Measurements from ENCODE around the gene COIL. TPM values are rescaled to one million over a fixed set of nuclear protein-coding genes. Genes with fewer than 3 reads are reported as not detected.

The COIL gene
- total and polyA plus RNA-seq, 9 of the 15 experiments (the other 6 are each of a cell fraction or from before 2014, with no cell fraction given): 23.9 to 41.3 (median 28.7) TPM

GRCh38 chr17:56913867-56914580 lies 46.8 kb downstream of the COIL start, which contains the start of gene TRIM25:
TSS of gene TRIM25 (minus strand) at chr17:56914049. CDS start at chr17:56913988, 61 bp downstream.
- ChIA-PET POLR2A (interaction anchor here (0.5 to 1.3 kb wide), 16 partner anchors 8 to 1414 kb away, joined by 3 to 8 read pairs (median 4); partner anchors contain the start of genes AKAP1, C17orf67 and DGKE), CTCF (ENCODE audit: low intra/inter-chr PET ratio) (no interaction called here)
- intact Hi-C loops (cut with micrococcal nuclease) (loop anchor here (5.0 kb wide), 1 partner anchor 82 kb away; the partner anchor contains the start of genes C17orf67 and DGKE), in situ Hi-C loops (cut with MboI) (no loop called here)
- Histone ChIP-seq H3K27me3 (ENCODE audit: control insufficient read depth in 2 of 2, insufficient read depth in 2 of 2, low read length in 2 of 2) (no peaks in the 10 kb centered on the region), H3K9me1 (ENCODE audit: control insufficient read depth, insufficient read depth, low read length) (peaks cover 4% of the 10 kb centered on the region), H3K4me1 (replicated peaks in 1 of 2; ENCODE audit: control insufficient read depth in 2 of 2, insufficient read depth in 2 of 2, low read length in 2 of 2) (peaks cover 42 to 45% of the 10 kb centered on the region in 2 experiments), H3K79me2 (ENCODE audit: control insufficient read depth, insufficient read depth, low read length) (peaks cover 56% of the 10 kb centered on the region), H3K36me3 (ENCODE audit: control insufficient read depth, insufficient read depth, low read length) (peaks cover 18% of the 10 kb centered on the region; the same call in 2 of the 3 replicates), H2AFZ (ENCODE audit: low read depth, low read length) (peak within 1 kb of the TSS; percentile 94), H4K20me1 (replicated peaks; ENCODE audit: control insufficient read depth, insufficient read depth, low read length) (no peaks in the 10 kb centered on the region), H3K9me3 (replicated peaks; ENCODE audit: control insufficient read depth, insufficient read depth, low read depth, low read length) (peaks cover 17% of the 10 kb centered on the region), H3K4me3 (peak within 1 kb of the TSS; percentile 72), H3K9ac (ENCODE audit: insufficient read depth in 1 of 2, low read depth in 2 of 2, low read length in 2 of 2) (peak within 1 kb of the TSS; percentile 85 to 98), H3K4me2 (ENCODE audit: insufficient read depth, low read length) (peak within 1 kb of the TSS; percentile 95), H3K27ac (ENCODE audit: extremely low read depth, low read depth, low read length) (peak within 1 kb of the TSS; percentile 88)
- TSS peak; percentile 94 for BruUV-seq (replicated peaks)
- WGBS (ENCODE audit: insufficient coverage, low coverage, missing lambda C conversion rate): under 1% methylated on average over 39 of the region's 58 CpGs
- peak; percentile 86 for ATAC-seq
- peak; percentile 94 to 98 (median 94) for DNase-seq (ENCODE audit: extremely low read depth in 1 of 4, low spot score in 3 of 4)
- FAIRE-seq: peak; percentile 26
- TF ChIP-seq RERE (CRISPR knock-in tag; IDR thresholded peaks at IDR 0.05; ENCODE audit: borderline replicate concordance): no peak
- peak; percentile 89 for TF ChIP-seq MTA3 (IDR thresholded peaks at IDR 0.05; ENCODE audit: borderline replicate concordance)
- peak; percentile 28; the same call in 1 of the 2 replicates for TF ChIP-seq CREM (IDR thresholded peaks at IDR 0.05; ENCODE audit: low read depth)
- no peak for TF ChIP-seq ZNF184 (CRISPR knock-in tag; IDR thresholded peaks at IDR 0.05)
- TF ChIP-seq ZFPM2 (CRISPR knock-in tag; IDR thresholded peaks at IDR 0.05): no peak
- peak; percentile 94 for TF ChIP-seq HNRNPL (IDR thresholded peaks at IDR 0.05; ENCODE audit: low read depth, low read length)
- TF ChIP-seq ZNF274 (IDR thresholded peaks at IDR 0.05; ENCODE audit: borderline replicate concordance, low read depth, low read length): no peak
- 0 out of 2 replicates have a peak, but pooled peaks have one; percentile 19 for TF ChIP-seq SOX6 (IDR thresholded peaks at IDR 0.05)
- TF ChIP-seq KAT7 (CRISPR knock-in tag; IDR thresholded peaks at IDR 0.05; ENCODE audit: borderline replicate concordance): peak; percentile 74; the same call in 1 of the 2 replicates
- peak; percentile 100 for TF ChIP-seq POLR2G (IDR thresholded peaks at IDR 0.05; ENCODE audit: low read depth, low read length)
- TF ChIP-seq ELF1 (tag; IDR thresholded peaks at IDR 0.05): peak; percentile 71
- peak; percentile 96 for TF ChIP-seq POLR2H (tag; IDR thresholded peaks at IDR 0.05; ENCODE audit: low read depth)
- TF ChIP-seq ZNF143 (CRISPR knock-in tag; IDR thresholded peaks at IDR 0.05): 0 out of 2 replicates have a peak, but pooled peaks have one; percentile 43
- peak; percentile 90 for TF ChIP-seq ZNF740 (CRISPR knock-in tag; IDR thresholded peaks at IDR 0.05)
- TF ChIP-seq ZNF740 (tag; IDR thresholded peaks at IDR 0.05): no peak; a peak in 1 of 4 replicates
- TF ChIP-seq RCOR1 (IDR thresholded peaks at IDR 0.05; ENCODE audit: borderline replicate concordance in 1 of 2, low read depth in 2 of 2, low read length in 2 of 2): peak; percentile 21 to 51; a peak in 3 of 4 replicates
